ENCODE data around the gene PID1. TPM values are rescaled to one million over a fixed set of nuclear protein-coding genes. Genes with fewer than 3 reads are reported as not detected.

PID1 gene
- polyA plus RNA-seq, 1 donor, result 12.4 TPM

GRCh38 chr2:229226382-229226781 lies 44.7 kb downstream of the PID1 start:
- no peak overlapping the region for H3K27ac ChIP-seq (ENCODE audit: low read length)
- no peak for DNase-seq
- no peaks in the 10 kb centered on the region for H3K36me3 ChIP-seq (ENCODE audit: control insufficient read depth, insufficient read depth, low read length)
- no peaks in the 10 kb centered on the region for H3K27me3 ChIP-seq (ENCODE audit: control insufficient read depth, insufficient read depth, low read length)
- H3K9me3 ChIP-seq (ENCODE audit: control insufficient read depth, low read depth, low read length), result no peaks in the 10 kb centered on the region
- H3K4me1 ChIP-seq (ENCODE audit: control insufficient read depth, insufficient read depth, low read length), result no peaks in the 10 kb centered on the region
- no peak overlapping the region for H3K4me3 ChIP-seq (ENCODE audit: low read length)
- no CpG with 5 or more reads among the region's 2 CpGs for WGBS (ENCODE audit: insufficient coverage, low lambda C conversion rate)

- DNase-seq, result no peak
- WGBS (ENCODE audit: insufficient coverage, low lambda C conversion rate), result 100% methylated on average over 1 of the region's 1 CpG
- H3K27ac ChIP-seq (ENCODE audit: low read length), result no peak overlapping the region
- no peaks in the 10 kb centered on the region for H3K4me1 ChIP-seq (ENCODE audit: control insufficient read depth, insufficient read depth, low read length)
- H3K4me3 ChIP-seq (ENCODE audit: low read length), result no peak overlapping the region
- no peaks in the 10 kb centered on the region for H3K27me3 ChIP-seq (ENCODE audit: control insufficient read depth, insufficient read depth, low read length)
- no peaks in the 10 kb centered on the region for H3K9me3 ChIP-seq (ENCODE audit: control insufficient read depth, low read depth, low read length)
- H3K36me3 ChIP-seq (ENCODE audit: control insufficient read depth, insufficient read depth, low read length), result no peaks in the 10 kb centered on the region
These were observed 48.0 kb downstream of the PID1 start for GRCh38 chr2:229223107-229223506.

DNA sequence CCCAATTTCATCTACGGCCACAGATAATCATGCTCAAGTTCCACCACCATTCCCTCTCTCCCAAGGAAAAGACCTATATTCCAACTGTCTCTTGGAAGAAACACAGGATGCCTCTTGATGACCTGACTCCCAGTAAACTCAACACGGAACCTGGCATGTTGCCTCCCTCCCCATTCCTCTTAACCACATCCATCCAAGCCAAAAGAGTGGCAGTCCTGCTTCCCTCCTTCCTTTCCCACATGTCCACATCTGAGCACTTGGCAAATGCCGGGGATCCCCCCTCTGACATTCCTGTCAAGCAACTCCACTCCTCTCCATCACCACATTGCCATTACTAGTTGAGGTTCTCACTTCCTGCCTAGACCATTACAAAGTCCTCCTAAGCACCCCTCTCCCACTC lies 49.4 kb downstream of the PID1 start:
- DNase-seq, result no peak
- H3K27me3 ChIP-seq (ENCODE audit: control insufficient read depth, insufficient read depth, low read length), result no peaks in the 10 kb centered on the region
- no CpG with 5 or more reads among the region's 3 CpGs for WGBS (ENCODE audit: insufficient coverage, low lambda C conversion rate)
- H3K4me3 ChIP-seq (ENCODE audit: low read length), result no peak overlapping the region
- no peaks in the 10 kb centered on the region for H3K9me3 ChIP-seq (ENCODE audit: control insufficient read depth, low read depth, low read length)
- no peaks in the 10 kb centered on the region for H3K4me1 ChIP-seq (ENCODE audit: control insufficient read depth, insufficient read depth, low read length)
- no peak overlapping the region for H3K27ac ChIP-seq (ENCODE audit: low read length)
- no peaks in the 10 kb centered on the region for H3K36me3 ChIP-seq (ENCODE audit: control insufficient read depth, insufficient read depth, low read length)

- no peaks in the 10 kb centered on the region for H3K36me3 ChIP-seq (ENCODE audit: control insufficient read depth, insufficient read depth, low read length)
- no peak overlapping the region for H3K4me3 ChIP-seq (ENCODE audit: low read length)
- WGBS (ENCODE audit: insufficient coverage, low lambda C conversion rate), result no CpG with 5 or more reads among the region's 4 CpGs
- DNase-seq, result no peak
- H3K4me1 ChIP-seq (ENCODE audit: control insufficient read depth, insufficient read depth, low read length), result no peaks in the 10 kb centered on the region
- H3K9me3 ChIP-seq (ENCODE audit: control insufficient read depth, low read depth, low read length), result no peaks in the 10 kb centered on the region
- H3K27ac ChIP-seq (ENCODE audit: low read length), result no peak overlapping the region
- H3K27me3 ChIP-seq (ENCODE audit: control insufficient read depth, insufficient read depth, low read length), result no peaks in the 10 kb centered on the region
These were observed 50.8 kb downstream of the PID1 start for GRCh38 chr2:229220254-229220653.

- Histone ChIP-seq H3K36me3 (ENCODE audit: control insufficient read depth, insufficient read depth, low read length) (no peaks in the 10 kb centered on the region), H3K27ac (ENCODE audit: low read length) (no peak overlapping the region), H3K4me1 (ENCODE audit: control insufficient read depth, insufficient read depth, low read length) (no peaks in the 10 kb centered on the region), H3K4me3 (ENCODE audit: low read length) (no peak overlapping the region), H3K27me3 (ENCODE audit: control insufficient read depth, insufficient read depth, low read length) (no peaks in the 10 kb centered on the region), H3K9me3 (ENCODE audit: control insufficient read depth, low read depth, low read length) (no peaks in the 10 kb centered on the region)
- no peak for DNase-seq
- no CpG with 5 or more reads among the region's 3 CpGs for WGBS (ENCODE audit: insufficient coverage, low lambda C conversion rate)
These were observed 52.7 kb downstream of the PID1 start for GRCh38 chr2:229218329-229218921.

DNA sequence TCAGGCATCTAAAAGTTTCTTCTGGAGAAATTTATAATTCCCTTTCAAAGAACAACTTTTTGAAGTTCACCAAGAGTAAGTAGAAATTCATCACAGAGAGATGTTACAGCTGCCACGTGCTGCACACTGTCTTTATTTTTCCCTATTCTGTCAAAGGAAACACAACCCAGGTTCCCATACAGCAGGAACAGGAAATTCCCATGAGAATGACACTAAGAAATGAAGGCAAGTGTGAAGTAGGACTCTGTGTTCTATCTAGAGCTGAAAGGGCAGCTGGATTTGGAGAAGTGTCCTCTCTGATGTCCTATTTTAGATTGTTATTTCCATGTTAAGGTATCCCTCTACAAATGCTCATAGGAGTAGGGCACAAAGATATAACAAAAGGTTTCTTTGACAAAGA lies 58.8 kb downstream of the PID1 start:
- Histone ChIP-seq H3K4me3 (ENCODE audit: low read length) (no peak overlapping the region), H3K27me3 (ENCODE audit: control insufficient read depth, insufficient read depth, low read length) (no peaks in the 10 kb centered on the region), H3K9me3 (ENCODE audit: control insufficient read depth, low read depth, low read length) (no peaks in the 10 kb centered on the region), H3K4me1 (ENCODE audit: control insufficient read depth, insufficient read depth, low read length) (no peaks in the 10 kb centered on the region), H3K27ac (ENCODE audit: low read length) (no peak overlapping the region), H3K36me3 (ENCODE audit: control insufficient read depth, insufficient read depth, low read length) (no peaks in the 10 kb centered on the region)
- no CpG with 5 or more reads among the region's 1 CpG for WGBS (ENCODE audit: insufficient coverage, low lambda C conversion rate)
- no peak for DNase-seq

- Histone ChIP-seq H3K9me3 (ENCODE audit: control insufficient read depth, low read depth, low read length) (no peaks in the 10 kb centered on the region), H3K36me3 (ENCODE audit: control insufficient read depth, insufficient read depth, low read length) (no peaks in the 10 kb centered on the region), H3K27me3 (ENCODE audit: control insufficient read depth, insufficient read depth, low read length) (no peaks in the 10 kb centered on the region), H3K27ac (ENCODE audit: low read length) (no peak overlapping the region), H3K4me1 (ENCODE audit: control insufficient read depth, insufficient read depth, low read length) (no peaks in the 10 kb centered on the region), H3K4me3 (ENCODE audit: low read length) (no peak overlapping the region)
- DNase-seq, result no peak
- WGBS (ENCODE audit: insufficient coverage, low lambda C conversion rate), result 100% methylated on average over 1 of the region's 4 CpGs
These were observed 60.4 kb downstream of the PID1 start for GRCh38 chr2:229210641-229211040.

- no peak for DNase-seq
- H3K4me3 ChIP-seq (ENCODE audit: low read length), result no peak overlapping the region
- no peaks in the 10 kb centered on the region for H3K27me3 ChIP-seq (ENCODE audit: control insufficient read depth, insufficient read depth, low read length)
- 80% methylated on average over 3 of the region's 6 CpGs for WGBS (ENCODE audit: insufficient coverage, low lambda C conversion rate)
- H3K36me3 ChIP-seq (ENCODE audit: control insufficient read depth, insufficient read depth, low read length), result no peaks in the 10 kb centered on the region
- no peaks in the 10 kb centered on the region for H3K9me3 ChIP-seq (ENCODE audit: control insufficient read depth, low read depth, low read length)
- no peaks in the 10 kb centered on the region for H3K4me1 ChIP-seq (ENCODE audit: control insufficient read depth, insufficient read depth, low read length)
- H3K27ac ChIP-seq (ENCODE audit: low read length), result no peak overlapping the region
These were observed 64.5 kb downstream of the PID1 start for GRCh38 chr2:229206548-229206947.

- WGBS (ENCODE audit: insufficient coverage, low lambda C conversion rate), result 100% methylated on average over 1 of the region's 5 CpGs
These were observed 65.4 kb downstream of the PID1 start for GRCh38 chr2:229205704-229206103.

GRCh38 chr2:229202646-229203045 lies 68.4 kb downstream of the PID1 start:
- no peaks in the 10 kb centered on the region for H3K27me3 ChIP-seq (ENCODE audit: control insufficient read depth, insufficient read depth, low read length)
- H3K27ac ChIP-seq (ENCODE audit: low read length), result no peak overlapping the region
- H3K9me3 ChIP-seq (ENCODE audit: control insufficient read depth, low read depth, low read length), result no peaks in the 10 kb centered on the region
- no peak for DNase-seq
- no peaks in the 10 kb centered on the region for H3K36me3 ChIP-seq (ENCODE audit: control insufficient read depth, insufficient read depth, low read length)
- no peaks in the 10 kb centered on the region for H3K4me1 ChIP-seq (ENCODE audit: control insufficient read depth, insufficient read depth, low read length)
- WGBS (ENCODE audit: insufficient coverage, low lambda C conversion rate), result no CpG with 5 or more reads among the region's 1 CpG
- H3K4me3 ChIP-seq (ENCODE audit: low read length), result no peak overlapping the region

More at GRCh38 chr2:229205704-229206103, 65.4 kb downstream of the PID1 start:
- Histone ChIP-seq H3K27ac (ENCODE audit: low read length) (no peak overlapping the region), H3K36me3 (ENCODE audit: control insufficient read depth, insufficient read depth, low read length) (no peaks in the 10 kb centered on the region), H3K27me3 (ENCODE audit: control insufficient read depth, insufficient read depth, low read length) (no peaks in the 10 kb centered on the region), H3K9me3 (ENCODE audit: control insufficient read depth, low read depth, low read length) (no peaks in the 10 kb centered on the region), H3K4me1 (ENCODE audit: control insufficient read depth, insufficient read depth, low read length) (no peaks in the 10 kb centered on the region), H3K4me3 (ENCODE audit: low read length) (no peak overlapping the region)
- DNase-seq, result no peak

DNA sequence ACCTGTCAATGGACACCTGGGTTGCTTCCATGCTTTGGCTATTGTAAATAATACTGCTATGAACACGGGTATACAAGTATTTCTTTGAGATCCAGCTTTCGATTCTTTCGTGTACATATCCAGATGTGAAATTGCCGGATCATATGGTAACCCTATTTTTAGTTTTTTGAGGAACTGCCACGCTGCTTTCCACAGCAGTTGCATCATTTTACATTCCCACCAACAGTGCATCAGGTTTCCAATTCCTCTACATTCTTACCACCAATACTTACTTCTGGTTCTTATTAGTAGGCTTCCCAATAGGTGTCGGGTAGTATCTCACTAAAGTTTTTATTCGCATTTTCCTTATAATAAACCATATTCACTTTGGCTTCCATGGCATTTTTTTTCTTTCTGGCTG lies 69.6 kb downstream of the PID1 start:
- no peak for DNase-seq
- 99% methylated on average over 6 of the region's 7 CpGs for WGBS (ENCODE audit: insufficient coverage, low lambda C conversion rate)
- H3K4me3 ChIP-seq (ENCODE audit: low read length), result no peak overlapping the region
- H3K27me3 ChIP-seq (ENCODE audit: control insufficient read depth, insufficient read depth, low read length), result no peaks in the 10 kb centered on the region
- H3K4me1 ChIP-seq (ENCODE audit: control insufficient read depth, insufficient read depth, low read length), result no peaks in the 10 kb centered on the region
- H3K36me3 ChIP-seq (ENCODE audit: control insufficient read depth, insufficient read depth, low read length), result no peaks in the 10 kb centered on the region
- H3K27ac ChIP-seq (ENCODE audit: low read length), result no peak overlapping the region
- H3K9me3 ChIP-seq (ENCODE audit: control insufficient read depth, low read depth, low read length), result no peaks in the 10 kb centered on the region
